ENCODE data around the gene TMEM86B. TPM values are rescaled to one million over a fixed set of nuclear protein-coding genes. Genes with fewer than 3 reads are reported as not detected.

Gene TMEM86B
- total RNA-seq, 6 experiments from 2014 or later, result 8.8 to 22.2 (median 14.0) TPM

DNA sequence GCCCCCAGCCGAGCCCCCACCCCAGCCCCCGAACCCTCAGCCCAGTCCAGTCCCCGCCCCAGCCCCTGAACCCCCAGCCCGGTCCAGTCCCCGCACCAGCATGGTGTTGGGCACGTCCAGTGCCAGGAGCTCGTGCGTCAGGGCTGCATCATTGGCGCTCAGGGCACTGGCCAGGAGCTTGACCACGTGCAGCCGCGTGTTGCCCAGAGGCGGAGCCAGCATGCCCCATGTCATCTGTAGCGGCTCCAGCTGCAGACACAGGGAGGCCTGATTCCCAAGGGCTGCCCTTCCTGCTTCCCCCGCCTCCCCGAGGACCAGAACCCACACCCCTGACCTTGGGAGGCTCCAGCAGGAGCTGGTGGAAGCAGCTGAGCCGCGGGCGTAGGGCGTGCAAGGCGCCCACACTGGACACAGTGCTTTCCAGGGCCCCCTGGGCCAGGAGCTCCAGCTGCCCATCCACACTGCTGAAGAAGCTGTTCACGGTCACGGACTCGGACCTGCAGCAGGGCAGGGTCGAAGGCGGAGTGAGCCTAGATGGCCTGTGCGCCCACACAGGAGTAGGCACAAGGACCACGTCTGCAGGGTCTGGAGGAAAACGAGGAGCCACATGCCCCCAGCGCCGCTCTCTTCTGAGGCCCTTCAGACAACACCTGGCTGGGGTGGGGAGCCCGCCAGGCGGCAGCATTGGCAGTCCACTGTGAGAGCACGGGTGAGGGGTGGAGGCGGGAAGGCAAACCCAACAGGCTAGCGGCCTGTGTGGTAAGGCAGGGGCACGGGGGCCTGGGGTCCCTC lies 12.8 kb upstream of the TMEM86B start:
- Histone ChIP-seq H3K4me1 (no peaks in the 10 kb centered on the region), H3K27me3 (no peaks in the 10 kb centered on the region), H3K4me3 (no peak overlapping the region), H3K36me3 (peaks cover 7 to 86% (median 41%) of the 10 kb centered on the region in 4 donors), H3K9me3 (no peaks in the 10 kb centered on the region), H3K27ac (no peak overlapping the region)
- 91% methylated on average over 4 of the region's 37 CpGs for WGBS (ENCODE audit: insufficient coverage, low coverage, low lambda C conversion rate, missing lambda C conversion rate)
- TF ChIP-seq, protein P1, sequence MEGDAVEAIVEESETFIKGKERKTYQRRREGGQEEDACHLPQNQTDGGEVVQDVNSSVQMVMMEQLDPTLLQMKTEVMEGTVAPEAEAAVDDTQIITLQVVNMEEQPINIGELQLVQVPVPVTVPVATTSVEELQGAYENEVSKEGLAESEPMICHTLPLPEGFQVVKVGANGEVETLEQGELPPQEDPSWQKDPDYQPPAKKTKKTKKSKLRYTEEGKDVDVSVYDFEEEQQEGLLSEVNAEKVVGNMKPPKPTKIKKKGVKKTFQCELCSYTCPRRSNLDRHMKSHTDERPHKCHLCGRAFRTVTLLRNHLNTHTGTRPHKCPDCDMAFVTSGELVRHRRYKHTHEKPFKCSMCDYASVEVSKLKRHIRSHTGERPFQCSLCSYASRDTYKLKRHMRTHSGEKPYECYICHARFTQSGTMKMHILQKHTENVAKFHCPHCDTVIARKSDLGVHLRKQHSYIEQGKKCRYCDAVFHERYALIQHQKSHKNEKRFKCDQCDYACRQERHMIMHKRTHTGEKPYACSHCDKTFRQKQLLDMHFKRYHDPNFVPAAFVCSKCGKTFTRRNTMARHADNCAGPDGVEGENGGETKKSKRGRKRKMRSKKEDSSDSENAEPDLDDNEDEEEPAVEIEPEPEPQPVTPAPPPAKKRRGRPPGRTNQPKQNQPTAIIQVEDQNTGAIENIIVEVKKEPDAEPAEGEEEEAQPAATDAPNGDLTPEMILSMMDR (IDR thresholded peaks at IDR 0.05), result no peak
- TF ChIP-seq POLR2A (IDR thresholded peaks at IDR 0.05), result no peak
- peak in 1 of 3 donors; percentile 54 for DNase-seq
- intact Hi-C loops (cut with DNase I), result no loop called here
- no peak for ATAC-seq

DNA sequence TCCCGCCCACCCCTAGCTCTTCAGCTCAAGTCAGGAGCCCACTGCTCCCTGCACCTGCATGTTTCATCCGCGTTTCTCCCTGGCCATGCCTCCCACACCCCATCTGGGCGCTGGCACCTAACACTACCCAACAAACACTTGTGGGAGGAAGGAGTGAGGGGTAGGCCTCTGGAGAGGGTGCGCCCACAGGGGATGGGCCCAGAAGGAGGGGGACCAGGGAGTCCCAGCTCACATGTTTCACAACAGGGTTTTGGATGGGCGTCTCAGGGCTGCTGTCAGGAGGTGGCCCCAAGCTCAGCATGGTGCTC lies 12.1 kb upstream of the TMEM86B start:
- H3K36me3 ChIP-seq, result peaks cover 7 to 87% (median 43%) of the 10 kb centered on the region in 4 donors
- no peak overlapping the region for H3K27ac ChIP-seq
- TF ChIP-seq POLR2A (IDR thresholded peaks at IDR 0.05), result no peak
- TF ChIP-seq, protein P1 (IDR thresholded peaks at IDR 0.05), result no peak
- intact Hi-C loops (cut with DNase I), result no loop called here
- ATAC-seq (no peak), DNase-seq (no peak)
- 100% methylated on average over 1 of the region's 6 CpGs for whole genome bisulfite sequencing (ENCODE audit: insufficient coverage, low coverage, low lambda C conversion rate, missing lambda C conversion rate)
- H3K27me3 ChIP-seq, result no peaks in the 10 kb centered on the region
- H3K4me1 ChIP-seq, result no peaks in the 10 kb centered on the region
- no peak overlapping the region for H3K4me3 ChIP-seq
- no peaks in the 10 kb centered on the region for H3K9me3 ChIP-seq

DNA sequence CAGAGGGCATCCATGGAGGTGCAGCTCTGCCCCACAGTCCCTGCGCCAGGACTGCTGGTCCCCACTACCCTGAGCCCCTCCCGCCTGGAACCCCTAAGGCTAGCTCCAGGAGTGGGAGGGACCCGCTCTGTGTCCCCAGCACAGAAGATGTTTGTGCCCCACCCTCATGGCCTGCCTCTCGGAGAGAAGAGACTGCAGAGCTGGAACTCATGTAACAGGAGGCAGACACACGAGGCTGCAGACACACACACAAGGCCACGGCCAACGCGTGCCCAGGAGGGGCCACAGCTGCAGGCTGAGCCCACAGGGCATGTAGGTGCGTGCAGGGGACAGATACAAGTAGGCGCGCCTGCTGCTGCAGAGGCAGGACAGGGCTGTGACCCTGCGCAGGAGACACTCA lies 10.4 kb upstream of the TMEM86B start:
- H3K4me1 ChIP-seq, result no peaks in the 10 kb centered on the region
- TF ChIP-seq, protein P1 (IDR thresholded peaks at IDR 0.05), result no peak
- TF ChIP-seq POLR2A (IDR thresholded peaks at IDR 0.05), result no peak
- H3K9me3 ChIP-seq, result no peaks in the 10 kb centered on the region
- no peak for DNase-seq
- no CpG with 5 or more reads among the region's 12 CpGs for WGBS (ENCODE audit: insufficient coverage, low coverage, low lambda C conversion rate, missing lambda C conversion rate)
- H3K27me3 ChIP-seq, result no peaks in the 10 kb centered on the region
- H3K36me3 ChIP-seq, result peaks cover 7 to 80% (median 38%) of the 10 kb centered on the region in 4 donors
- H3K4me3 ChIP-seq, result no peak overlapping the region
- intact Hi-C loops (cut with DNase I), result no loop called here
- no peak overlapping the region for H3K27ac ChIP-seq
- ATAC-seq, result no peak

DNA sequence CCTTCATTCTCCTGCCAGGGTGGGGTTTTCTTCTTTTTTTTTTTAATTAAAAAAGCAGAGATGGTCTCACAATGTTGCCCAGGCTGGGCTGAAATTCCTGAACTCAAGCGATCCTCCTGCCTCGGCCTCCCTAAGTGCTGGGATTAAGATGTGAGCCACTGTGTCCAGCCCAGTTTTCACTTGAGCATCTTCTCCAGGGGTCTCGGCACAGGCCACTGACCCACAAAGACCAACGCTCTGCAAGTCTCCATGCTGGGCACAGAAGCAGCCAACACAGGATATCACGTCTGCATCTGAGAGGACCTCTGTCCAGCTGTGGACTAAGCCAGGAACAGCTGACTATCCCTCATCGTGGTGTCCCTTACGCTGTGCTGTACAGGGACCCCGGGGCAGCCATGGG lies 9.5 kb upstream of the TMEM86B start:
- Histone ChIP-seq H3K4me3 (no peak overlapping the region), H3K36me3 (peaks cover 7 to 80% (median 40%) of the 10 kb centered on the region in 4 donors), H3K27me3 (no peaks in the 10 kb centered on the region), H3K4me1 (no peaks in the 10 kb centered on the region), H3K27ac (no peak overlapping the region), H3K9me3 (no peaks in the 10 kb centered on the region)
- WGBS (ENCODE audit: insufficient coverage, low coverage, low lambda C conversion rate, missing lambda C conversion rate), result 100% methylated on average over 2 of the region's 8 CpGs
- intact Hi-C loops (cut with DNase I), result no loop called here
- ATAC-seq (no peak), DNase-seq (no peak)
- no peak for TF ChIP-seq POLR2A (IDR thresholded peaks at IDR 0.05)
- TF ChIP-seq, protein P1 (IDR thresholded peaks at IDR 0.05), result no peak

All from right lobe of liver (tissue), 6 donors.